OCI-M1 (cell line): ENCODE measurements around the gene GRM1.

Source experiments
- DNase-seq: peaks from one replicate; lab custom pipeline; 2025; lab: John Stamatoyannopoulos, UW

Gene GRM1

DNA sequence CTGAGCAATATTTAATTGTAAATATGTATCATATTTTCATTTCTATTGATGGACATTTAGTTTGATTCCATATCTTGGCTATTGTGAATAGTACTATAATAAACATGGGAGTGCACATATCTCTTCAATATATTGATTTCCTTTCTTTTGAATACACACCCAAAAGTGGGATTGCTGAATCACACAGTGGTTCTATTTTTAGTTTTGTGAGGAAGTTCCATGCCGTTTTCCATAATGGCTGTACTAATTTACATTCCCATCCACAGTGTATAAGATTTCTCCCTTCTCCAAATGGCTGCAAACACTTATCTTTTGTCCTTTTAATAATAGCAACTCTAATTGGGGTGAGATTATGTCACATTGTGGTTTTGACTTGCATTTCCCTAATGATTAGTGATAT lies 428.0 kb downstream of the GRM1 start:
- DNase-seq, result no peak

- DNase-seq, result no peak
Observed at GRCh38 chr6:146460941-146461340, 432.1 kb downstream of the GRM1 start.

- DNase-seq, result no peak
Observed at GRCh38 chr6:146470091-146470770, 441.4 kb downstream of the GRM1 start.

DNA sequence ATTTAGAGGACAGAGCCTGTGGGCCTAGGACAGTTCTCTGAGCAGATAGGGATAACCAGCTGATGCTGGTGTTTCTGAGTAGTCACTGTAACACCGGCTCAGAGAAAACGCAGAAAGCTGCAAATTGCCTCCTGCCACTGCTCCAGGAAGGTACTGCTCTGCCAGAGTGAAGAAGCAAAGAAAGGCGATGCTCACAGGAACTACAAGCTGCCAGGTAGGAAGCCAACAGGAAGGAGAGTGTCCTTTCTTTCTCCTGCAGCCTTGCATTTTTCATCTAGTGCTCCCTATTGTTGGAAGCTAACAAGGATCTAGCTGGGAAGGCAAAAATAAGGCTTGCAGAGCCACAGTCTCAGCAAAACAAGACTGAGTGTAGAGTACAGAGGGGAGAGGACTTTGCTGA lies 444.1 kb downstream of the GRM1 start:
- DNase-seq, result no peak

GRCh38 chr6:146481527-146481926 lies 452.7 kb downstream of the GRM1 start:
- DNase-seq, result no peak

DNA sequence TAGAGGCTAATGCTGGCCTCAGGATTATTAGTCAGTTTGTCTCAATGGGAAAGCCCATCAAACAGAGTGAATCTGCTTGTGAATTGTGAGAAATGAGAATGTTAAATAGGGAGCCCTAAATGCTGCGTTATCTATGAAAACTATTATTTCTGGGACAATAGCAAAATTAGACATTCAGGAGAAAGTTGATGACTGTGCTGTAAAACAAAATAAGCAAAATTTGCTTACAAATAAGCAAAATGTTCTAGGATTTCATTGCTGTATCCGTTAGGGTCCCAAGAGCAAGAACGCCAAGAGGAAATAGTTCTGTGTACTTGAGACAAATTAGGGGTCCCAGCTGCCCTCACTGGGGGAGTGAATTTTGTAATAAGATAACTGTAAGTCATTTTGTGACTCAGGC lies 455.5 kb downstream of the GRM1 start:
- no peak for DNase-seq
